Loucy (cell line): ENCODE measurements around the gene IRGQ.

Experiments
- EZH2phosphoT487 ChIP-seq: fragments of 200-600 bp; IDR thresholded peaks from 2 replicates; pipeline ENCODE4 v1.6.1; 2018; ENCODE audit warnings: antibody characterized with exemption, mild to moderate bottlenecking, moderate library complexity, borderline replicate concordance
- TF ChIP-seq, protein P1 (sequence below): fragments of 200-600 bp; sonication (generic); conservative IDR thresholded peaks from 2 replicates; pipeline ENCODE4 v1.5.1; 2014; ENCODE audit warnings: mild to moderate bottlenecking, antibody characterized with exemption, low read length

DNA sequence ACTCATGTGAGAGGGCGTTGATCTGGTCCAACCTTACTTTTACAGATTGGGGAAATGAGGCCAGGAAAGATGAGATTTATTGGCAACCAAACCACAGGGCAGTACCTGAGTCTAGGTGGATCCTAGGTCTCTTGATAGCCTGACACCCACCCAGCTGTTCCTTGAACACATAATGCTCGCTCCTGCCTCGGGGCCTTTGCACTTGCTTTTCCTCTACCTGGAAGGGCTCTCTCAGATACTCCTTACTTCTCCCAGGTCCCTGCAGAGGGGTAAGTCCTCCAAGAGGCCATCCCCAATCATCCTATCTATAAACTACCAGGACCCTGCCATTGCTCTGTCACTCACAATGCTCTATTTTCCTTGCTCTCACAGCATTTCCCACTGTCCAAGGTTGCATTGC lies 55.6 kb downstream of the IRGQ start:
- TF ChIP-seq, protein P1, sequence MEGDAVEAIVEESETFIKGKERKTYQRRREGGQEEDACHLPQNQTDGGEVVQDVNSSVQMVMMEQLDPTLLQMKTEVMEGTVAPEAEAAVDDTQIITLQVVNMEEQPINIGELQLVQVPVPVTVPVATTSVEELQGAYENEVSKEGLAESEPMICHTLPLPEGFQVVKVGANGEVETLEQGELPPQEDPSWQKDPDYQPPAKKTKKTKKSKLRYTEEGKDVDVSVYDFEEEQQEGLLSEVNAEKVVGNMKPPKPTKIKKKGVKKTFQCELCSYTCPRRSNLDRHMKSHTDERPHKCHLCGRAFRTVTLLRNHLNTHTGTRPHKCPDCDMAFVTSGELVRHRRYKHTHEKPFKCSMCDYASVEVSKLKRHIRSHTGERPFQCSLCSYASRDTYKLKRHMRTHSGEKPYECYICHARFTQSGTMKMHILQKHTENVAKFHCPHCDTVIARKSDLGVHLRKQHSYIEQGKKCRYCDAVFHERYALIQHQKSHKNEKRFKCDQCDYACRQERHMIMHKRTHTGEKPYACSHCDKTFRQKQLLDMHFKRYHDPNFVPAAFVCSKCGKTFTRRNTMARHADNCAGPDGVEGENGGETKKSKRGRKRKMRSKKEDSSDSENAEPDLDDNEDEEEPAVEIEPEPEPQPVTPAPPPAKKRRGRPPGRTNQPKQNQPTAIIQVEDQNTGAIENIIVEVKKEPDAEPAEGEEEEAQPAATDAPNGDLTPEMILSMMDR: no peak
- no peak for TF ChIP-seq EZH2phosphoT487
